ENCODE data around the gene TENT5D.

GRCh38 chrX:80432863-80433262 is 12.6 kb downstream of the TENT5D start:
- TF ChIP-seq, protein P1, sequence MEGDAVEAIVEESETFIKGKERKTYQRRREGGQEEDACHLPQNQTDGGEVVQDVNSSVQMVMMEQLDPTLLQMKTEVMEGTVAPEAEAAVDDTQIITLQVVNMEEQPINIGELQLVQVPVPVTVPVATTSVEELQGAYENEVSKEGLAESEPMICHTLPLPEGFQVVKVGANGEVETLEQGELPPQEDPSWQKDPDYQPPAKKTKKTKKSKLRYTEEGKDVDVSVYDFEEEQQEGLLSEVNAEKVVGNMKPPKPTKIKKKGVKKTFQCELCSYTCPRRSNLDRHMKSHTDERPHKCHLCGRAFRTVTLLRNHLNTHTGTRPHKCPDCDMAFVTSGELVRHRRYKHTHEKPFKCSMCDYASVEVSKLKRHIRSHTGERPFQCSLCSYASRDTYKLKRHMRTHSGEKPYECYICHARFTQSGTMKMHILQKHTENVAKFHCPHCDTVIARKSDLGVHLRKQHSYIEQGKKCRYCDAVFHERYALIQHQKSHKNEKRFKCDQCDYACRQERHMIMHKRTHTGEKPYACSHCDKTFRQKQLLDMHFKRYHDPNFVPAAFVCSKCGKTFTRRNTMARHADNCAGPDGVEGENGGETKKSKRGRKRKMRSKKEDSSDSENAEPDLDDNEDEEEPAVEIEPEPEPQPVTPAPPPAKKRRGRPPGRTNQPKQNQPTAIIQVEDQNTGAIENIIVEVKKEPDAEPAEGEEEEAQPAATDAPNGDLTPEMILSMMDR (IDR thresholded peaks at IDR 0.05) = no peak
- no peak for TF ChIP-seq POLR2AphosphoS5 (IDR thresholded peaks at IDR 0.05)
